Heart right ventricle (tissue), 16 donors: ENCODE measurements around the gene CREG2. TPM values are rescaled to one million over a fixed set of nuclear protein-coding genes. Genes with fewer than 3 reads are reported as not detected.

Source experiments
- ATAC-seq, 8 donors: fragments of 200-7000 bp; cut with Tn5 transposase; one replicate each; pipeline ENCODE4 v1.9.1; 2020; ENCODE audit warnings: mild to moderate bottlenecking in 8 of 8, moderate library complexity in 8 of 8, moderate number of reproducible peaks in 1 of 8
- DNase-seq, 2 donors: peaks; one replicate each; pipeline ENCODE4 v3.0.0-alpha.2; 2020
- H3K27ac ChIP-seq, 10 donors: fragments of 200-600 bp; sonication (generic) in 2 of 10; one replicate each; pipeline versions ENCODE4 v1.5.0 to v1.8.0; 2020 to 2022; ENCODE audit warnings: mild to moderate bottlenecking in 3 of 10
- H3K27me3 ChIP-seq, 7 donors: fragments of 200-600 bp; one replicate each; pipeline ENCODE4 v1.8.0; 2021 to 2022; ENCODE audit warnings: mild to moderate bottlenecking in 2 of 7
- H3K36me3 ChIP-seq, 9 donors: fragments of 200-600 bp; sonication (generic) in 1 of 9; one replicate each; pipeline versions ENCODE4 v1.5.0 to v1.8.0; 2020 to 2022; ENCODE audit warnings: mild to moderate bottlenecking in 2 of 9
- H3K4me1 ChIP-seq, 9 donors: fragments of 200-600 bp; sonication (generic) in 1 of 9; one replicate each; pipeline versions ENCODE4 v1.5.0 to v1.8.0; 2020 to 2022; ENCODE audit warnings: mild to moderate bottlenecking in 4 of 9
- H3K4me3 ChIP-seq, 10 donors: fragments of 200-600 bp; sonication (generic) in 2 of 10; one replicate each; pipeline versions ENCODE4 v1.5.0 to v1.8.0; 2020 to 2022; ENCODE audit warnings: mild to moderate bottlenecking in 7 of 10, moderate library complexity in 2 of 10
- H3K9me3 ChIP-seq, 11 donors: fragments of 200-600 bp in 10 of 11; sonication (generic) in 2 of 11; one replicate each; pipeline versions ENCODE4 v1.5.0 to v1.8.0; 2013 to 2022; ENCODE audit warnings: mild to moderate bottlenecking in 2 of 11, control low read depth in 1 of 11, moderate library complexity in 1 of 11
- WGBS, 2 donors: extraction: QIAGEN DNeasy Blood & Tissue Kit; methylation state at CpG; one replicate each; pipeline ENCODE4 v1.1.7; 2013; ENCODE audit warnings: inconsistent platforms in 1 of 2; 5-methylcytosine and 5-hydroxymethylcytosine counted together
- intact Hi-C, 10 donors: fragments of 100-400 bp; cut with DNase I; formaldehyde crosslinking; loops; one replicate each; pipeline versions ENCODE4 v1.11.1 to v1.14.2; 2022
- polyA plus RNA-seq, 2 donors: library from polyadenylated mRNA; stranded (reverse); fragments of 200-250 nt; gene quantifications; one replicate each; pipeline ENCODE4 v1.2.3, GENCODE V29; 2013
- total RNA-seq, 10 donors: library from RNA; stranded (reverse); fragmentation: NEBNext Ultra II Directional in 3 of 10; extraction: Animal tissue kit (Norgen Biotek cat#: 25700) in 3 of 10; gene quantifications; one replicate each; pipeline versions ENCODE4 v1.2.1 to v1.2.4, GENCODE V29; 2021 to 2023
- TF ChIP-seq, protein P1 (sequence below), 9 donors: fragments of 200-600 bp; sonication (generic) in 2 of 9; IDR thresholded peaks; one replicate each; pipeline versions ENCODE4 v1.5.0 to v1.8.0; 2021 to 2022; ENCODE audit warnings: antibody characterized with exemption in 9 of 9, mild to moderate bottlenecking in 5 of 9, moderate library complexity in 1 of 9
- donor health status: Arrhythmogenic right ventricular cardiomyopathy.
- donor health status: ischemic (EF 13 %, LVEDD 7.1; RV severe dilation, severe dysfunction).
- donor health status: healthy with polysubstance abuse.
- donor health status: DM: no; HTN: yes; CAD: no.
- donor health status: DM: no; HTN: no; CAD: no.
- donor health status: ischemic (EF 25% LVEDD 6.9; RV normal size, moderate dysfunction).
- donor health status: ischemic (EF 25% LVEDD 5.7; RV mildly dilated, moderate dysfunction).
- donor health status: healthy.
- donor health status: DM: yes; HTN: yes; CAD: no.
- donor health status: Ischemic cardiomyopathy.
- donor health status: ischemic (EF 35%, LVEDD 5.7; RV mildly dilated, moderate dysfunction).
- donor health status: nonischemic (EF 11% LVEDD 7.7; RV severe dilation, severe dysfunction).
- donor health status: DM: yes; HTN: yes; CAD: no.
- donor health status: PGD.
- donor health status: ischemic (EF 29% LVEDD 5.4; RV normal size, mild dysfunction).
- donor health status: nonischemic (EF 23%, LVEDD 6.1; RV moderate dilation, normal function).

Gene CREG2
- total and polyA plus RNA-seq, 12 donors, result 0.24 to 1.4 (median 0.70) TPM; not detected in 5

GRCh38 chr2:101307950-101308431, 79.3 kb downstream of the CREG2 start:
- WGBS, 2 donors, result 1% methylated on average over 57 of the region's 57 CpGs
- TF ChIP-seq, protein P1, sequence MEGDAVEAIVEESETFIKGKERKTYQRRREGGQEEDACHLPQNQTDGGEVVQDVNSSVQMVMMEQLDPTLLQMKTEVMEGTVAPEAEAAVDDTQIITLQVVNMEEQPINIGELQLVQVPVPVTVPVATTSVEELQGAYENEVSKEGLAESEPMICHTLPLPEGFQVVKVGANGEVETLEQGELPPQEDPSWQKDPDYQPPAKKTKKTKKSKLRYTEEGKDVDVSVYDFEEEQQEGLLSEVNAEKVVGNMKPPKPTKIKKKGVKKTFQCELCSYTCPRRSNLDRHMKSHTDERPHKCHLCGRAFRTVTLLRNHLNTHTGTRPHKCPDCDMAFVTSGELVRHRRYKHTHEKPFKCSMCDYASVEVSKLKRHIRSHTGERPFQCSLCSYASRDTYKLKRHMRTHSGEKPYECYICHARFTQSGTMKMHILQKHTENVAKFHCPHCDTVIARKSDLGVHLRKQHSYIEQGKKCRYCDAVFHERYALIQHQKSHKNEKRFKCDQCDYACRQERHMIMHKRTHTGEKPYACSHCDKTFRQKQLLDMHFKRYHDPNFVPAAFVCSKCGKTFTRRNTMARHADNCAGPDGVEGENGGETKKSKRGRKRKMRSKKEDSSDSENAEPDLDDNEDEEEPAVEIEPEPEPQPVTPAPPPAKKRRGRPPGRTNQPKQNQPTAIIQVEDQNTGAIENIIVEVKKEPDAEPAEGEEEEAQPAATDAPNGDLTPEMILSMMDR (IDR thresholded peaks at IDR 0.05), result peak in 1 of 9 donors; percentile 5
- peak overlapping the region; percentile 57 to 99 (median 91) for H3K27ac ChIP-seq
- no peaks in the 10 kb centered on the region for H3K9me3 ChIP-seq
- peaks cover 4 to 77% (median 46%) of the 10 kb centered on the region in 9 donors for H3K4me1 ChIP-seq
- intact Hi-C loops, result loop anchor here in 1 of 10 donors (10.0 kb wide), 1 partner anchor 53 kb away; the partner anchor contains the start of gene CNOT11
- ATAC-seq (peak; percentile 1 to 46 (median 22)), DNase-seq (peak in 1 of 2 donors; percentile 29)
- H3K27me3 ChIP-seq, result no peaks in the 10 kb centered on the region
- peak overlapping the region; percentile 70 to 99 (median 86) for H3K4me3 ChIP-seq
- peaks cover 0 to 28% (median 0%) of the 10 kb centered on the region in 9 donors for H3K36me3 ChIP-seq

DNA sequence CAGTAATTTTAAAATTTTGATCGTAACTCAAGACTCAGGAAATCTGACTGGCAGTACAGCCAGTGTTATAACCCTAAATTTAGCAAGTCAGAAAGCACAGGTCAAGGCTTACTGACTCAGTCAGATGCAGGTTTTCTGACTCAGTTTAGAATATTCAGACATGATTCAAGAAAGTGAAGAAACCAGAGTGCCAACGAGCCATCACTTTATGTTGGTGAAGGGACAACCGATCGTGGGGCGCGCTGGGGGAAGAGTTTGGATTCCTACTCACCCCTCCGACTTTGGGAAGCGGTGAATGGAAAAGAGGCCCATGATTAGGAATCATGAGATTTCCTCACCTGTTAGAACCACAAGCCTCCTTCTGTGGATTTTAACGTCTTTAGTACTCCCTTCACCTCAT, 79.8 kb downstream of the CREG2 start:
- Histone ChIP-seq H3K4me1 (peaks cover 4 to 82% (median 46%) of the 10 kb centered on the region in 9 donors), H3K27ac (peak overlapping the region; percentile 18 to 99 (median 91)), H3K9me3 (no peaks in the 10 kb centered on the region), H3K4me3 (peak overlapping the region; percentile 70 to 99 (median 86)), H3K36me3 (peaks cover 0 to 33% (median 0%) of the 10 kb centered on the region in 9 donors), H3K27me3 (no peaks in the 10 kb centered on the region)
- 37 to 42% methylated on average over 9 of the region's 9 CpGs for WGBS, 2 donors
- ATAC-seq (no peak), DNase-seq (no peak)
- intact Hi-C loops, result loop anchor here in 1 of 10 donors (10.0 kb wide), 1 partner anchor 53 kb away; the partner anchor contains the start of gene CNOT11
- TF ChIP-seq, protein P1 (IDR thresholded peaks at IDR 0.05), result no peak

DNA sequence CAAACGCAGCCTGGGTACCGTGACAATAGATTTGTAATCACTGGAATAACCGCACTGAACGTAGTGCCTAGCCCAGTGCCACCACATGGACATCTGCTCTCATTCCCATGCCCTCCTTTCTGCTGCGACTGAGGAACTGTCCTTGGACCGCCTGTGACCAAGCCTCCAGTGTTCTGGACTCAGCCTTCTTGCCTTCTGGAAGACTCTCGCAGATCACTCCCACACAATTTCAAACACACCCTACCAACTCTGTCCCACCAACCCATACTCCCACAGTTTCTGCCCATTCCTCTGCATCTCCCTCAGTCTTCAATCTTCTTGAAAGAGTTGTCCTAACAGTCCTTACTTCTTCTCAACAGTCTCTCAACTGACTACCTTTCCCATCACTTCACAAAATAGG, 80.9 kb downstream of the CREG2 start:
- peak overlapping the region in 9 of 10 donors; percentile 70 to 99 (median 84) for H3K4me3 ChIP-seq
- ATAC-seq (no peak), DNase-seq (no peak)
- H3K27ac ChIP-seq, result peak overlapping the region in 8 of 10 donors; percentile 80 to 99 (median 91)
- 35 to 52% methylated on average over 7 of the region's 7 CpGs for WGBS, 2 donors
- intact Hi-C loops, result loop anchor here in 1 of 10 donors (10.0 kb wide), 1 partner anchor 52 kb away; the partner anchor contains the start of gene CNOT11
- no peaks in the 10 kb centered on the region for H3K9me3 ChIP-seq
- H3K36me3 ChIP-seq, result peaks cover 0 to 44% (median 0%) of the 10 kb centered on the region in 9 donors
- no peaks in the 10 kb centered on the region for H3K27me3 ChIP-seq
- peaks cover 4 to 83% (median 53%) of the 10 kb centered on the region in 9 donors for H3K4me1 ChIP-seq
- TF ChIP-seq, protein P1 (IDR thresholded peaks at IDR 0.05), result no peak

DNA sequence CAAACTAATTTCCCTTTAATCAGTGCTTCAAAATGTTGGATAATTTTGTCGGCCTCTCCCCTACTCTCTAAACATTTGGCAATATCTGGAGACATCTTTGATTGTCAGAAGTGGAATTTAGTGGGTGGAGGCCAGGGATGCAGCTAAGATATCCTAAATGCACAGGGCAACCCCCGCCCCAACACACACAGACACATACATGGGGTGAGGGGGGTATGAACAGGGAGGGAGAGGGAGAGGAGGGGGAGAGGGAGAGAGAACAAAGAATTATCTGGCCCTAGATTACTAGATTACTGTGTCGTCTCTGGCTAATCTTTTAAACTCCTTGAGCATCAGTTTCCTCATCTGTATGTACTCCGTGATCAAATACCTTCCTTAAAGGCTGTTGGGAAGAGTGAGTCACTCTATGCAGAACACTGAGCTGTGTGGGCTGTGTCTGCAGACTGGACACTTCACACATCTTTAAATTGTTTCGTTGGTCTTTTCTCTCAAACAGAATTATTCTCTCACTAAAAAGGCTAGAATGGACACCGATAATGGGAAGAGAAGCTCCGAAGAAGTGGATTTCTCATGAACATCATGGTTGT, 81.7 kb downstream of the CREG2 start:
- 66 to 67% methylated on average over 7 of the region's 7 CpGs for WGBS, 2 donors
- intact Hi-C loops, result loop anchor here in 1 of 10 donors (10.0 kb wide), 1 partner anchor 51 kb away; the partner anchor contains the start of gene CNOT11
- ATAC-seq, result no peak

More for the DNA sequence above, 81.7 kb downstream of the CREG2 start:
- H3K27ac ChIP-seq, result peak overlapping the region in 5 of 10 donors; percentile 90 to 99 (median 93)
- H3K4me3 ChIP-seq, result peak overlapping the region in 8 of 10 donors; percentile 70 to 99 (median 83)
- no peak for DNase-seq
- no peaks in the 10 kb centered on the region for H3K27me3 ChIP-seq
- H3K36me3 ChIP-seq, result peaks cover 0 to 52% (median 0%) of the 10 kb centered on the region in 9 donors
- TF ChIP-seq, protein P1 (IDR thresholded peaks at IDR 0.05), result no peak
- H3K4me1 ChIP-seq, result peaks cover 4 to 83% (median 62%) of the 10 kb centered on the region in 9 donors
- no peaks in the 10 kb centered on the region for H3K9me3 ChIP-seq
